GM23338 (cell line): ENCODE data around the gene MAP3K5.

Experiments
- CREB1 ChIP-seq: fragments of 250-450 bp; sonication (Bioruptor Pico); IDR thresholded peaks from 2 replicates; pipeline ENCODE4 v1.5.0; 2020; ENCODE audit warnings: low read depth, mild to moderate bottlenecking, moderate library complexity
- CTCF ChIP-seq, 2 experiments: fragments of 200-600 bp in 1 of 2; sonication (generic) in 1 of 2; conservative IDR thresholded peaks; 2 replicates each; pipeline versions ENCODE4 v1.5.1 to v1.6.1; 2016 to 2017; ENCODE audit warnings: antibody characterized with exemption in 2 of 2, low read depth in 2 of 2, mild to moderate bottlenecking in 2 of 2, moderate library complexity in 1 of 2
- EZH2phosphoT487 ChIP-seq: fragments of 200-600 bp; sonication (generic); IDR thresholded peaks from one replicate; pipeline ENCODE4 v1.8.1; 2018; ENCODE audit warnings: antibody characterized with exemption; ENCODE audit not compliant: unreplicated experiment
- POLR2AphosphoS5 ChIP-seq: IDR thresholded peaks from 2 replicates; pipeline ENCODE4 v1.6.1; 2016; ENCODE audit warnings: antibody characterized with exemption, low read depth
- REST ChIP-seq: IDR thresholded peaks from one replicate; pipeline ENCODE4 v1.6.1; 2018; ENCODE audit warnings: antibody characterized with exemption; ENCODE audit not compliant: unreplicated experiment
- STAT1 ChIP-seq: IDR thresholded peaks from one replicate; pipeline ENCODE4 v1.6.1; 2016; ENCODE audit warnings: antibody characterized with exemption; ENCODE audit not compliant: unreplicated experiment

- TF ChIP-seq REST (no peak), CTCF (conservative IDR thresholded peaks at IDR 0.05; ENCODE audit: low read depth in 2 of 2) (no peak), EZH2phosphoT487 (no peak), STAT1 (no peak), POLR2AphosphoS5 (no peak), CREB1 (CRISPR knock-in tag) (no peak)
Observed at GRCh38 chr6:136775081-136775480, 17.2 kb downstream of the MAP3K5 start.
